ENCODE data around the gene TTC17. TPM values are rescaled to one million over a fixed set of nuclear protein-coding genes. Genes with fewer than 3 reads are reported as not detected.

Gene TTC17
- total and polyA plus RNA-seq, 2 of the 8 experiments (the other 6 are each of a cell fraction or from before 2014, with no cell fraction given), result 65.1 to 80.1 TPM

GRCh38 chr11:43492701-43493100 is 134.0 kb downstream of the TTC17 start:
- Histone ChIP-seq H3K79me1 (ENCODE audit: low read depth, low read length) (no peaks in the 10 kb centered on the region), H3K14ac (ENCODE audit: insufficient read length) (no peak overlapping the region), H4K8ac (ENCODE audit: extremely low read depth, insufficient read depth, low read length) (no peak overlapping the region), H3K79me2 (ENCODE audit: control insufficient read depth in 1 of 2, insufficient read depth in 2 of 2, low read length in 2 of 2) (no peaks in the 10 kb centered on the region), H3K4me2 (ENCODE audit: insufficient read depth in 1 of 2, low read depth in 2 of 2, low read length in 2 of 2) (no peak overlapping the region), H2BK15ac (ENCODE audit: low read length) (no peak overlapping the region), H3K27me3 (replicated peaks in 1 of 4; ENCODE audit: control insufficient read depth in 3 of 4, extremely low read depth in 1 of 4, insufficient read depth in 3 of 4, low read length in 3 of 4) (no peaks in the 10 kb centered on the region), H2BK120ac (replicated peaks; ENCODE audit: low read depth, low read length) (no peak overlapping the region), H3K23ac (ENCODE audit: insufficient read length) (no peak overlapping the region), H3K56ac (replicated peaks; ENCODE audit: insufficient read length, low read depth, low read length) (no peak overlapping the region), H3K36me3 (ENCODE audit: control insufficient read depth in 2 of 4, insufficient read depth in 4 of 4, low read length in 3 of 4) (peaks cover 2 to 37% (median 17%) of the 10 kb centered on the region in 4 experiments; a peak in 6 of 8 replicates), H3K9me3 (ENCODE audit: insufficient read depth in 2 of 2, low read depth in 1 of 2, low read length in 1 of 2) (no peaks in the 10 kb centered on the region), H4K20me1 (replicated peaks in 1 of 2; ENCODE audit: control insufficient read depth in 1 of 2, insufficient read depth in 2 of 2, low read length in 2 of 2) (no peaks in the 10 kb centered on the region), H2BK20ac (ENCODE audit: low read length) (no peak overlapping the region), H2AFZ (ENCODE audit: low read length) (no peak overlapping the region), H3K9ac (replicated peaks in 1 of 4; ENCODE audit: extremely low read depth in 1 of 4, low read depth in 3 of 4, low read length in 3 of 4) (no peak overlapping the region), H3K4me3 (ENCODE audit: extremely low read depth in 1 of 4, insufficient read depth in 2 of 4, low read depth in 3 of 4, low read length in 4 of 4) (no peak overlapping the region), H3K18ac (ENCODE audit: extremely low read depth, low read length) (no peak overlapping the region), H2BK12ac (ENCODE audit: low read depth, low read length) (no peak overlapping the region), H4K5ac (ENCODE audit: insufficient read length, low read depth, low read length) (no peak overlapping the region), H2BK5ac (ENCODE audit: low read depth, low read length) (no peak overlapping the region), H3K23me2 (ENCODE audit: low read depth, low read length) (no peaks in the 10 kb centered on the region), H4K91ac (replicated peaks; ENCODE audit: insufficient read length, low read length) (no peak overlapping the region), H3K27ac (ENCODE audit: low read depth, low read length) (no peak overlapping the region), H3K4me1 (replicated peaks in 1 of 4; ENCODE audit: control insufficient read depth in 3 of 4, insufficient read depth in 4 of 4, low read length in 3 of 4) (no peaks in the 10 kb centered on the region), H3K4ac (replicated peaks; ENCODE audit: insufficient read length, low read depth, low read length) (no peak overlapping the region), H2AK5ac (ENCODE audit: low read depth, low read length) (no peak overlapping the region)
- 88% methylated on average over 5 of the region's 5 CpGs; no CpG with 5 or more reads in 1 of the 2 experiments for WGBS, 2 experiments (ENCODE audit: extremely low coverage in 1 of 2, insufficient coverage in 1 of 2, insufficient read length in 1 of 2, insufficient replicate concordance in 2 of 2, low coverage in 1 of 2, low lambda C conversion rate in 2 of 2, missing lambda C conversion rate in 1 of 2)
- CTCF ChIA-PET (ENCODE audit: partially characterized antibody), result interaction anchor here (0.8 to 41.8 kb wide), 3 partner anchors 14 to 77 kb away, joined by 3 to 1064 read pairs (median 3); no protein-coding TSS in a partner anchor
- POLR2A ChIA-PET (ENCODE audit: partially characterized antibody), result no interaction called here
- FAIRE-seq, result no peak
- no peak for DNase-seq (ENCODE audit: low read depth in 1 of 2, low spot score in 2 of 2)
- TF ChIP-seq SP1 (IDR thresholded peaks at IDR 0.05; ENCODE audit: low read depth, low read length), result no peak
- TF ChIP-seq JUN (IDR thresholded peaks at IDR 0.05; ENCODE audit: low read depth, low read length), result no peak
- no peak for TF ChIP-seq SUZ12 (IDR thresholded peaks at IDR 0.05; ENCODE audit: low read length)
- TF ChIP-seq ATF2 (IDR thresholded peaks at IDR 0.05; ENCODE audit: low read length), result no peak
- no peak for TF ChIP-seq BACH1 (IDR thresholded peaks at IDR 0.05; ENCODE audit: low read length)

Data from H1 (cell line).